SH-SY5Y (cell line): ENCODE results near the gene CENPA.

Experiments used
- GATA2 ChIP-seq: IDR thresholded peaks from 2 replicates; pipeline ENCODE4 v1.6.1; 2011; ENCODE audit warnings: mild to moderate bottlenecking, low read depth, low read length
- GATA3 ChIP-seq: IDR thresholded peaks from 2 replicates; pipeline ENCODE4 v1.6.1; 2011; ENCODE audit warnings: low read depth, mild to moderate bottlenecking, low read length, moderate library complexity

The CENPA gene

GRCh38 chr2:26772064-26773001 is 13.5 kb upstream of the CENPA start:
- TF ChIP-seq GATA3 (no peak), GATA2 (no peak)

- TF ChIP-seq GATA3 = no peak
- TF ChIP-seq GATA2 = no peak
Observed at GRCh38 chr2:26776195-26776800, 9.6 kb upstream of the CENPA start.

- TF ChIP-seq GATA2 = no peak
- TF ChIP-seq GATA3 = no peak
Observed at GRCh38 chr2:26778098-26778497, 7.8 kb upstream of the CENPA start.

GRCh38 chr2:26778507-26778906 is 7.3 kb upstream of the CENPA start:
- TF ChIP-seq GATA2 (no peak), GATA3 (no peak)

GRCh38 chr2:26780203-26780760 is 5.6 kb upstream of the CENPA start:
- TF ChIP-seq GATA2 (no peak), GATA3 (no peak)

GRCh38 chr2:26782876-26783704 is 2.8 kb upstream of the CENPA start:
- TF ChIP-seq GATA2 (no peak), GATA3 (no peak)

- TF ChIP-seq GATA2 = no peak
- TF ChIP-seq GATA3 = no peak
Observed at GRCh38 chr2:26784570-26785234, 1.2 kb upstream of the CENPA start.

GRCh38 chr2:26786207-26787028 is 562 bp downstream of the CENPA start:
- TF ChIP-seq GATA2 (no peak), GATA3 (no peak)

- no peak for TF ChIP-seq GATA2
- no peak for TF ChIP-seq GATA3
Observed at GRCh38 chr2:26792720-26793119, 6.9 kb downstream of the CENPA start.

- TF ChIP-seq GATA3 (no peak), GATA2 (no peak)
Observed at GRCh38 chr2:26793518-26793917, 7.7 kb downstream of the CENPA start.

- TF ChIP-seq GATA2 = no peak
- no peak for TF ChIP-seq GATA3
Observed at GRCh38 chr2:26801328-26801727, 15.5 kb downstream of the CENPA start.

GRCh38 chr2:26801796-26802195 is 15.9 kb downstream of the CENPA start:
- TF ChIP-seq GATA3 (no peak), GATA2 (no peak)
